ENCODE data around the gene ZBTB21. TPM values are rescaled to one million over a fixed set of nuclear protein-coding genes. Genes with fewer than 3 reads are reported as not detected.

The ZBTB21 gene
- total and polyA plus RNA-seq, 2 donors = 5.4 to 7.9 TPM

DNA sequence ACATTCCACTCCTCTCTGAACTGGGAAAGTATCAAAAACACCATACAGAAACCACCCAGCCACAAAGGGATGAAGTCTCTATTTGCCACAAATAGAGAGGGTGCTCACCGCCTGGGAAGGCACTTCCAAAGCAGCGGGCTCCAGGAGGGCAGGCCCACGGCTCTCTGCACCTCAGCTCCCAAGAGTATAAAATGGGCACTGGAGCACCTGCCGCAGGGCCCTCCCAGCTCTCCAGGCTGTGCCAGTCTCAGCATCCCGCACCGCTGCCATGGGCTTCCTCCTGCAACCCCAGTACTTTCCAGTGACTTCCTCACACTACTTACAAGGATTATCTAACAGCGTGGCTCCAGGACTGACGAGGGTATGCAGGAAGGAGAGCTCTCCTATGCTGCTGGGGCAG lies 70.8 kb downstream of the ZBTB21 start:
- H3K27me3 ChIP-seq (ENCODE audit: control insufficient read depth in 2 of 2, insufficient read depth in 1 of 2, low read length in 1 of 2) = no peaks in the 10 kb centered on the region
- H3K4me3 ChIP-seq (ENCODE audit: low read length in 2 of 2) = no peak overlapping the region
- no peaks in the 10 kb centered on the region for H3K9me3 ChIP-seq (ENCODE audit: control insufficient read depth in 2 of 2, insufficient read depth in 1 of 2, low read length in 1 of 2)
- H3K36me3 ChIP-seq (ENCODE audit: control insufficient read depth in 2 of 2, insufficient read depth in 2 of 2, low read length in 1 of 2) = no peaks in the 10 kb centered on the region
- no peak overlapping the region for H3K27ac ChIP-seq (ENCODE audit: low read depth in 1 of 2, low read length in 1 of 2)
- 98% methylated on average over 8 of the region's 8 CpGs for WGBS
- DNase-seq (ENCODE audit: low read depth in 6 of 9, low spot score in 9 of 9) = no peak
- H3K4me1 ChIP-seq (ENCODE audit: control insufficient read depth in 2 of 2, insufficient read depth in 2 of 2, low read length in 2 of 2) = no peaks in the 10 kb centered on the region

Other genes with a start within 250 kb of the ZBTB21 start
- 12.6 TPM for gene RIPK4, start 243.3 kb downstream of the ZBTB21 start, total RNA-seq
- gene RIPK4, start 243.3 kb downstream of the ZBTB21 start, polyA plus RNA-seq = 9.3 TPM
- gene PRDM15, start 131.0 kb downstream of the ZBTB21 start, total RNA-seq = 4.0 TPM
- gene PRDM15, start 131.0 kb downstream of the ZBTB21 start, polyA plus RNA-seq = 6.1 TPM
- gene C2CD2, start 56.3 kb downstream of the ZBTB21 start, total RNA-seq = 8.9 TPM
- gene C2CD2, start 56.3 kb downstream of the ZBTB21 start, polyA plus RNA-seq = 11.3 TPM
- 1.7 TPM for gene UMODL1, start 61.0 kb upstream of the ZBTB21 start, total RNA-seq
- 1.4 TPM for gene UMODL1, start 61.0 kb upstream of the ZBTB21 start, polyA plus RNA-seq
- gene ABCG1, start 208.8 kb upstream of the ZBTB21 start, total RNA-seq = 20.5 TPM
- 28.8 TPM for gene ABCG1, start 208.8 kb upstream of the ZBTB21 start, polyA plus RNA-seq

All from thymus (tissue), 11 donors.